Esophagus squamous epithelium (tissue), 4 donors: ENCODE data around the gene ATF2.

Experiments used
- CTCF ChIP-seq, 6 experiments: fragments of 450-650 bp in 4 of 6; fragments of 200-600 bp in 2 of 6; sonication (generic) in 2 of 6; IDR thresholded peaks; one replicate each; pipeline ENCODE4 v1.5.1; 2016 to 2019; ENCODE audit warnings: antibody characterized with exemption in 6 of 6, mild to moderate bottlenecking in 4 of 6, moderate library complexity in 4 of 6
- POLR2A ChIP-seq, 4 donors: fragments of 450-650 bp; IDR thresholded peaks; one replicate each; pipeline ENCODE4 v1.6.1; 2017; ENCODE audit warnings: antibody characterized with exemption in 4 of 4, mild to moderate bottlenecking in 4 of 4, moderate library complexity in 3 of 4

GRCh38 chr2:175167792-175168563, at the start of gene ATF2:
- TF ChIP-seq CTCF (IDR thresholded peaks at IDR 0.05) (peak in 1 of 6 experiments; percentile 4), POLR2A (IDR thresholded peaks at IDR 0.05) (peak in 3 of 4 donors; percentile 5 to 80 (median 59))
